GM19452 (cell line): ENCODE data around the gene TEDC2.

ENCODE experiments used
- ATAC-seq: cut with Tn5 transposase; IDR thresholded peaks from one replicate; pipeline ENCODE4 v1.9.1; 2021; ENCODE audit not compliant: unreplicated experiment

The TEDC2 gene

GRCh38 chr16:2512735-2513404 is 53.0 kb downstream of the TEDC2 start:
- ATAC-seq, result peak; percentile 4

DNA sequence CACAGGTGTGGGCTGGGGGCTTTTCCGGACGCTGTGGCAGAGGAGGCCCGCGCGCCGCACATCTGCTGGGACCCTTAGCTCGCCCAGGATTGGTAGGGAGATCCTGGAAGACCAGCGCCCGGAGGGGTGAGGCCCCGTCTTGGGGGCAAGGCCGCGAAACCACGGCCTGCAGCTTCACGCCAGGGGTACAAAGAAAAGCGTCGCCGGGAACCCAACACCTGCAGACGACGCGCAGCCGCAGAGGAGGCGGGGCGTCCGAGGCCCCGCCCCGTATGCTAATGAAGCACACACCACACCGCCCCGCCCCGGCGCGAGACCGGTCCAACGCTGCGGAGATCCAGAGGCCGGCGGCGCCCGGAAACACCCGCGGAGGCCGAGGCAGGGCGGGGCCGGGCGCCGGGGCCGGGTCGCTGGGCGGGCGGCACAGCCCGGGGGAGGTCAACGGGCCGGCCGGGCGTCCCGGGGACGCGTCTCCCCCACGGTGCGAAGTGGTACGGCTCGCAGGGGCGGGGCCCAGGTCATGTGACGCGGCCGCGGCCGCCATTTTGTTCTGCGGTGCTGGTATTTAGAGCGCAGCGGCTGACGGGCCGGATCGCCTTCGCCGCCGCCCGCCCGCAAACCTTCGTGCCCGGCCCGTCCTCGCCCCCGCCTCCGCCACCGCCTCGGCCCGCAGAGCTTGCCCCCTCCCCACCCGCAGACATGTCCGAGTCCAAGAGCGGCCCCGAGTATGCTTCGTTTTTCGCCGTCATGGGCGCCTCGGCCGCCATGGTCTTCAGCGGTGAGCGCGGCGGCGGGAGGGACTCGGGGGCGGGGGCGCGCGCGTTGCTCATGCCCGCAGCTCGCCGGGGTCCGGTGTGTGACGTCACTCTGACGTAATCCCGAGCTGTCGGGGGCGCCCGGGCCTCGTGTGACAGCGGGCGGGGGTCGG is 53.8 kb downstream of the TEDC2 start, which contains the start of gene ATP6V0C:
TSS of gene ATP6V0C (plus strand) at position 548 of the 928 bp plus-strand sequence. CDS start at position 700, 152 bp downstream.
- peak; percentile 71 for ATAC-seq
